Fibroblast of pulmonary artery (primary cell): ENCODE results near the gene SNORC.

ENCODE experiments used
- DNase-seq: peaks from one replicate; pipeline ENCODE4 v3.0.0-alpha.2; 2010; ENCODE audit warnings: low read depth
- H3K4me3 ChIP-seq: replicated peaks from 2 replicates; pipeline ENCODE4 v1.5.1; 2011; ENCODE audit warnings: low read depth, mild to moderate bottlenecking, control low read depth, low read length, moderate library complexity
- CTCF ChIP-seq: IDR thresholded peaks from 2 replicates; pipeline ENCODE4 v1.5.1; 2011; ENCODE audit warnings: mild to moderate bottlenecking, control low read depth, low read length, inconsistent platforms; ENCODE audit errors: missing control alignments

SNORC gene

DNA sequence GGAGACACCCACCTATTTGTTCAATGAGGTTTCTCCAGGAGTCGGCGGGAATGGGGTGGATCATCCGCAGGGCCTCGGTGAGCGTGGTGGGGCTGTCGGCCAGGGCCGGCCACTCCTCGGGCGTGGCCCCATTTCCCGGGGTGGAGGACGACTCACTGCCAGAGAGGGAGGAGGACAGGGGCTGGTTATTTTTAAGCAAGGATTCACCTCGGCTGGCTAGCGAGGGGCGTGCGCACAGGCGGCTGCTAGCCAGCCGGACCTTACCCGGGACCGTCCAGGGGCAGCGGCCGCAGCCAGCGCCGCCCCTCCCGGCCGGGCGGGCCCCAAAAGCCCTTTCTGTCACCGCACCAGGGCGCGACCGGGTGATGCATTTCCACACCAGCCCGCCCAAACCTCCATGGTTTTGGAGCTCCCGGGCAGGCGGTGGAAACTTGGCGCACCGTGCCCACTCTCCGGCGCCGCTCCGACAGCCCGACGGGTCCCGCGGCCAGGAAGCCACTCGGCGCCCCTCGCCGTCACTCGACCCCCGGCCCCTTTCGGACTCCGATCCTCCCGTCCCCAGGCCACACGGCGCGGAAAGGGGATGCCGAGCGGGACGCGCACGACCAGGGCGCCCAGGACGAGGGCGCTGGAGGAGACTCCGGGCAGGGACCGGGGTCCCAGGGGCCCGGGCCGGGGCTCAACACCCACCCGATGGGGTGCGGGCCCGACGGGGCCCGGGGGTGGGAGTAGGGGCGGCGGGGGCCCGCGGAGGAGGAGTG is 57.1 kb downstream of the SNORC start:
- no peak overlapping the region for H3K4me3 ChIP-seq
- TF ChIP-seq CTCF = no peak
- no peak for DNase-seq

DNA sequence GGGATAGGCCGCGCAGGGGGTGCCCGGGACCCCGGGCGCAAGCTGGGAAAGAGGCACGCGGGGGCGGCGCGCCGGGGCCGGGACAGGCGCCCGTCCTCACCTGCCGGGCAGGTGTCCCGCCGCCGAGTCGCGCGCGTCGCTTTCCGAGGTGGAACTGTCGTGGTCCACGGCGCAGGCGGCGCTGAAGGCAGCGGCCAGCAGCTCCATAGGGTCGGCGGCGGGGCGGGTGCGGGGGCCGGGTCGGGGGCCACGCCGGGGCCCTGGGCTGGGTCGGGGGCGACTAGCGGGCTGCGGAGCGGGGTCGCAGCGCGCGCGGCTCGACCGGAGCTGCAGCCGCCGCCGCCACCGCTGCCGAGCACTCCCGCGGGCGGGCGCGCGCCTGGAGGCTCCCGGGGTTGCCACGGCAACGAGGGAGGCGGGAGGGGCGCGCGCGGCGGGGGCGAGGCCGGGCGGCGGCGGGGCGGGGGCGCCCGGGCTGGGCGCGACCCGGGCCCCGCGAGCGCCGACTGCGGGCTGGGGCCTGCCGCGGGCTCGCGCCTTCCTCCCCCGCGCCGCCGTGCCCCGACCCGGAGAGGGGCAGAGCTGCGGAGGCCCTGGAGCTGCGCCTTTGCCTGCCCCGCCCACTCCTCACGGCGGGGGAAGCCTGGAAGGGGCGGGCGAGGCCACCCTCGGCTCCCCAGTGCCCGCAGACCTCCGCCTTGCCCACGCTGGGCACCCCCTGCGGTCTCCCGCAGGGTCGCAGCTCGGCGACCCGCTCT is 57.9 kb downstream of the SNORC start:
- no peak overlapping the region for H3K4me3 ChIP-seq

More for the DNA sequence above, 57.9 kb downstream of the SNORC start:
- TF ChIP-seq CTCF = no peak
- no peak for DNase-seq
